RCC 7860 (cell line): ENCODE measurements around the gene CHP2.
"Not testable (repeated sequence)": the region's sequence is repeated elsewhere in the genome, so short reads cannot be mapped to it uniquely, and the experiment has no call there.

Experiments
- DNase-seq: peaks from one replicate; pipeline ENCODE4 v3.0.0-alpha.2; 2015; ENCODE audit warnings: low spot score
- FAIRE-seq: peaks from 2 replicates; lab custom pipeline; 2012; peaks lifted over from hg19 to GRCh38; lab: Jason Lieb, UNC

Gene CHP2

DNA sequence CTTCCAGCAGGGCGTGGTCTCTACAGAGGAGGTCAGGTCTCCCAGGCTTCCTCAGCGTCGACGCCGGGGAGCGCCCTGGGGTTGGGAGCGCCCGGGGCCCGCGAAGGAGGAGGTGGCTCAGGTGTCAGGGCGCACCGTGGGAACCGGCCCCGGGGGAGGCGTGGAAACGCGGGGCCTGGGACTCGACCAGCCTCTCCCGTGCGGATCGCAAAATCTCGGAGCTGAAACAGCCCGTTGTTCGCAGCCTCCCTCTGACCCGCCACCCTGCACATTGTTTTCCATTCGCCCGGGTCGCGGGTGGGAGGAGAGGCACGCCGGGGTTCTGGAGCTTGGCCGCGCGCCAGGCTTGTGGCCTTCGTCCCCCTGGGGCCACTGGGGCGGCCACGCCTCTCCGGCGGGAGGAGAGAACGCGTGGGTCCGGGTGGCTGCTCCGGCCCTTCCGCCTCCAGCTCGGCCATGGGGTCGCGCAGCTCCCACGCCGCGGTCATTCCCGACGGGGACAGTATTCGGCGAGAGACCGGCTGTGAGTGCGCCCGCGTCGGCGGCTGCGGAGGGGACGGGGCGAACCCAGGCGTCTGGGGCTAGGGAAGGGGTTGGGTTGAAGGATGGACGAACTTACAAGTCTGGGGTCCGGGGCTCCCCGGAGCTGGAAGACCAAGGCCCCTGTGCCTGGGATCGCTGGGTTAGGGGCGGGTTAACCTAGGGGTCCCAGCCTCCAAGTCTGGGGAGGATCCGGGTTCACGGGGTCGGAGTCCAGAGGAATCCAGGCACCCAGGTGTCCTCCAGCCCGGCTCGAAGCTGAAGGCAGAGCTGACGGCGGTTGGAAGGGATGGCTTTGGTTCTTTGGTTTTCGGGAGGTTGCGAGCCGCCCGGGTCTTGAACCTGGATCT is at the start of gene CHP2:
Gene CHP2 (plus strand): TSS at position 433 of the 890 bp plus-strand sequence. CDS start 24 bp downstream, at position 457.
- DNase-seq (no peak), FAIRE-seq (no peak)

DNA sequence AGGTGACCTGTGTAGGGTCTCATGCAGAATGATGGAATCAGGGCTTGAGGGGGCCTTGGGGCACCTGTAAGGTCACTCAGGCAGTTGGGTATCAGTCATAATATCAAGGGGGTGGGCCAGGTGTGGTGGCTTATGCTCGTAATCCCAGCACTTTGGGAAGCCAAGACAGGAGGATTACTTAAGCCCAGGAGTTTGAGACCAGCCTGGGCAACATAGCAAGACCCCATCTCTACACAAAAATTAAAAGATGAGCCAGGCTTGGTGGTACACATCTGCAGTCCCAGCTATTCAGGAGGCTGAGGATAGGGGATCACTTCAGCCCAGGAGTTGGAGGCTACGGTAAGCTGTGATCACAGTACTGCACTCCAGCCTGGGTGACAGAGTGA is 49.3 kb upstream of the CHP2 start:
- no peak for FAIRE-seq
- no peak for DNase-seq

DNA sequence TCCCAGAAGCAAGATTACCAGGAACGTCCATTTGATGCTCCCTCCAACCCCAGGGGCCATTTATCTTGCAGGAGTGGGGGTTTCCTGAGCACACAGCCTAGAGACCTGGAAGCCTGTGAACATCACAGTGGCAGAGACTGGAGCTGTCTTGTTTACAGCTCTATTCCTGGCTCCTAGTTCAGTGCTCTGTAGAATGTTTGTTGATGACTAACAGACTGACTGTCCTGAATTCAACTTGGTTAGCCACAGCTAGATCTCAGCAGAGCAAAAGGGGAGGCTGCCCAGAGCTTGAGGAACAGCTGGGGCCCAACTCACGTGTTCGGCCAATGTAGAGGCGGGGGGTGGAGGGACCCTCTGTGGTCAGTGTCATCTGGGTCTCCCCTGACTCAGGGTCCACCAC is 48.4 kb upstream of the CHP2 start:
- DNase-seq (no peak), FAIRE-seq (no peak)

GRCh38 chr16:23709536-23709935 is 45.3 kb upstream of the CHP2 start:
- FAIRE-seq (no peak), DNase-seq (no peak)

GRCh38 chr16:23710008-23710407 is 44.8 kb upstream of the CHP2 start:
- FAIRE-seq (no peak), DNase-seq (no peak)

- no peak for DNase-seq
- no peak for FAIRE-seq
Observed at GRCh38 chr16:23710504-23710903, 44.3 kb upstream of the CHP2 start.

- FAIRE-seq (no peak), DNase-seq (no peak)
Observed at GRCh38 chr16:23711785-23712184, 43.0 kb upstream of the CHP2 start.

DNA sequence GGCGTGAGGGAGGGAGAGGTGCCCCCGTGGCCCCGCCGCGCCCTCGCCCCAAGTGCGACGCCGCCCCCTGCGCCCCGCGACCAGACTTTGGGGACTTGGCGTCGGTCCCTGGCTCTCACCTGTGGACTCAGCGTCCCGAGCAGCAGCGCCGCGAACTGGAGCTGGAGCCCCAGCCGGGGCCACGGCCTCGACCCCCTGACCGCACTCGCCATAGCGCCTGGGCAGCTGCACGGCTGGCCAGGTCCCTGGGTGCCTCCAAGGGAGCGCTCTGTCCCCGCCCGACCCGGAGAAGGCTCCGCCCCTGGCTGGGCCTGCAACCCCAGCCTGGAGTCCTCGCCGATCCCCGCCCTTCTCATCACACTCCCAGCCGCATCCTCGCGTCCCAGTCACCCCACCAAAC is 41.9 kb upstream of the CHP2 start, which contains the start of gene ERN2:
Gene ERN2 (minus strand): TSS at position 247 of the 400 bp plus-strand sequence. CDS start 35 bp downstream, at position 212.
- DNase-seq (no peak), FAIRE-seq (no peak)

DNA sequence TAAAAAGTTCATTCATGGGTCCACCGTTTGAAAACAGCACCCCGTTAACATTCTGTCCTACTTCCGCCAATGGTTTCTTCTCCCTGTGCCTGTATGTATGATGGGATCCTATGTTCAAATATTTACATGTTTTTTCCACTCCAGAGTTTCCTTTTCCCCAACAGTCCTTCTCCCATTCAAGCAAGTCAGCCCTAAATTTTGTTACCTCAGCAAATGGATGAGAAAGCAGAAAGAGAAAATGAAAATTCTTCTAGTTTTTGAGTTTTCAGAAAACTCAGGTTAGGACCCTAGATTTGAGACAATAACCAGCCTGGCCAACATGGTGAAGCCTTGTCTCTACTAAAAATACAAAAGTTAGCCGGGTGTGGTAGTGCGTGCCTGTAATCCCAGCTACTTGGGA is 38.3 kb upstream of the CHP2 start:
- DNase-seq (no peak), FAIRE-seq (no peak)

GRCh38 chr16:23722613-23723240 is 32.1 kb upstream of the CHP2 start:
- FAIRE-seq, DNase-seq: not testable (repeated sequence)

GRCh38 chr16:23724096-23724784 is 30.6 kb upstream of the CHP2 start:
- DNase-seq = no peak
- FAIRE-seq = no peak

- FAIRE-seq (no peak), DNase-seq (no peak)
Observed at GRCh38 chr16:23724785-23725131, 30.1 kb upstream of the CHP2 start.

GRCh38 chr16:23726710-23727109 is 28.1 kb upstream of the CHP2 start:
- no peak for FAIRE-seq

GRCh38 chr16:23728112-23728477 is 26.7 kb upstream of the CHP2 start:
- no peak for FAIRE-seq
- DNase-seq = no peak

More at GRCh38 chr16:23726710-23727109, 28.1 kb upstream of the CHP2 start:
- no peak for DNase-seq

DNA sequence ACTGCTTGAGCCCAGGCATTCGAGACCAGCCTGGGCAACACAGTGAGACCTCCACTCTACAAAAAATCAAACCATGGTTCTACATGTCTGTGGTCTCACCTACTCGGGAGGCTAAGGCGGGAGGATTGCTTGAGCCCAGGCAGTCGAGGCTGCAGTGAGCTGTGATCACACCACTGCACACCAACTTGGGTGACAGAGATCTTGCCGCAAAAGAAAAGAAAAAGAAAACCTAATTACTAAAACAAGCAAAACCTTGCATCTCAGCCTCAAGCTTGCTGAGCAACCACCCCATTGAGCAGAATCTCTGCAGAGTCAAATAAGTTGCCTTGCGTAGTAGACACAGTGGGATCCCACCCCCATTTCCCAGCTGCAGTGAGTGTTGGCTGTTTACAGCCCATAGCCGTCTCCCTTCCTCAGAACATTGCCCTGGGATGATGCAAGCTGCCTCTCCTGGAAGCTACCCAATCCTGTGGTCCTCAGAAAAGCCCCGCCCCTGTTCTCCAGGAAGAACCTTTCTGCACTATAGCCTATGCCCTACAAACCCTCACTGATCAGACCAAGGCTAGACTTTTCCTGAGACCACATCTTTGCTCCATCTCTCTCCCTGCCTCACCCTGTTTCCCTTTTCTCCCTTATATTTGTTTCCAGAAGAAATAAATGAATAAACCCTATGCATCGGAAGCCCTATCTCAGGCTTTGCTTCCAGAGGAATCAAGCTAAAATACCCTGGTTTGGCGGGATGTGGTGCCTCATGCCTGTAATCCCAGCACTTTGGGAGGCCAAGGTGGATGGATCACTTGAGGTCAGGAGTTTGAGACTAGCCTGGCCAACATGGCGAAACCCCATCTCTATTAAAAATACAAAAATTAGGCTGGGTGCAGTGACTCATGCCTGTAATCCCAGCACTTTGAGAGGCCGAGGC is 25.1 kb upstream of the CHP2 start:
- FAIRE-seq (no peak), DNase-seq (no peak)

- FAIRE-seq (no peak), DNase-seq (no peak)
Observed at GRCh38 chr16:23734176-23734893, 20.5 kb upstream of the CHP2 start.

GRCh38 chr16:23737423-23738028 is 17.3 kb upstream of the CHP2 start:
- not testable (repeated sequence) for FAIRE-seq

DNA sequence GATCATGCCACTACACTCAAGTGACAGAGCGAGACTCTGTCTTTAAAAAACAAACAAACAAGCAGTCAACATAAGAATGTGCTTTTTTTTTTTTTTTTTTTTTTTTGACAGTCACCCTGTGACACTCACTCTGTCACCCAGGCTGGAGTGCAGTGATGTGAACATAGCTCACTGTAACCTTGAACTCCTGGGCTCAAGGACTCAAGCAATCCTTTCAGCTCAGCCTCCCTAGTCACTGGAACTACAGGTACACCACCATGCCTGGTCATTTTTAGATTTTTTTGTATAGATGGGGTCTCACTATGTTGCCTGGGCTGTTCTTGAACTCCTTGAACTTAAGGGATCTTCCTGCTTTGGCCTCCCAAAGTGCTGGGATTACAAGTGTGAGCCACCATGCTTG is 15.3 kb upstream of the CHP2 start:
- DNase-seq = no peak
- FAIRE-seq = no peak

More at GRCh38 chr16:23737423-23738028, 17.3 kb upstream of the CHP2 start:
- DNase-seq = not testable (repeated sequence)

DNA sequence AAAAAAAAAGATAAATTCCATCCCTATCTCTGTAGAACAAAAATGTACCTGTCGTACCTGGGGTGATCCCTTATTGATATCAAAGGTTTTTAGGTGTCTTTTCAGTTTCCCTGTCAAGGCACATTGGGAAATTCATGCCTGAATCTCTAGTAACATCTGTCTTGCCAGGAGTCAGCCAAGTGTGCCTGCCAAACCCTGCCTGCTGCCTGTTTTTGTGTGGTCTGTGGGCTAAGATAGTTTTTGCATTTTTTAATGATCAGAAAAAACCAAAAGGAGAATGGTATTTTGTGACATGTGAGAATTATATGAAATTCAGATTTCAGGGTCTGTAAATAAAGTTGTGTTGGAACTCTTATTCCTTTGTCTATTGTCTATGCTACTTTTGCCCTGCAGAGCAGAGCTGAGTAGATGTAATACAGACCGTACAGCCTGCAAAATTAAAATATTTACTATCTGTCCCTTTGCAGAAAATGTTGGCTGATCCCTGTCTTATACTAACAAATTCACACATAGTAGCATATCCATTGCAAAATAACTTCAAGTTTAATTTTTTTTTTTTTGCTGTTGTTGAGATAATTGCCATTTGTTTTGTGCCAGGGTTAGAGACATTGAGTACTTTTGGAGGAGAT is 13.0 kb upstream of the CHP2 start:
- no peak for FAIRE-seq
- no peak for DNase-seq
